ENCODE results near the gene CD4.

The CD4 gene

DNA sequence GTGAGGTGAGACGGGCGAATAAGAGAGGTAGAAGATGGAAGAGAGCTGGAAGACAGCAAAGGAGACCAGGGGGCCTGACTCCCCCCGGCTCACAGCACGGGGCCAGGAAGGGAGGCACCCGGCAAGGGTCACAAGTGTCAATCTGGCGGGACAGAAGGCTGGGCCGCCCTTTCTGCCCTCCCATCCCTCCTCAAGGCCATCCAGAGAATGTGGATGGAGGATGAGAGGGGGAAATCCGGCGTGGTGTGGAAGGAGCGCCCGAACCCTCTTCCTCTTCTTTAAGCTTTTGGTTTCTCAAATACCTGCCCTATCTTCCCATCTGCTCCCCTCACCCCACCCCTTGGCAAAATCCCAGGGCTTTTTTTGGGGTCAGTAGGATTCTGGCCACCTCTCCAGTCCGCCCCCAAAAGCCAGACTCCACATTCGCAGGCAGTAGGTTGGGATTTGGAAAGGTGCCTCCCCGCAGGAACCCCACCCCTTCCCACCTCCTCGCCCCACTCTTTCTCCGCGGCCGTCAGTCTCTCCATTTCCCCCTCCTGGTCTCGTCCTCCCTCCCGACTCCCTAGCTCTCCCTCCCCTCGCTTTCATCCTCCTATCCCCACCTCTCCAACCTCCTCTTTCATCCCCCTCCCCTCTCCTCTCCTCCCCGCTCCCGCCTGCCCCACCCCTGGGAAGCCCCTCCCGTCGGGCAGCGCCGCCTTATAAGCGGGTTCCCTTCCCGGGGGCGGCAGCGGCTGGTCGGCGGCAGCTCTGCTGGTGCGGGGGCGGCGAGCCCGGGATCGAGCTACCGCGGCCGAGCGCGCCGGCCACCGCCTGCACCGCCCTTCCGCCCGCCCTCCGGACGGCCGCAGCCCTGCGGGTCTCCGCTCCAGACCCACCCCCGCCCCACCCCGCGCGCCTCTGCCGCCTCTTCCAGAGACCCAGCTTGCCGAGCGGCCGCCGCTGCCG, 23.4 kb upstream of the CD4 start, which contains the start of gene PTMS:
Gene PTMS (plus strand): TSS at position 730 of the 948 bp plus-strand sequence. CDS start 343 bp downstream, outside the sequence.
- Histone ChIP-seq H3K36me3 (ENCODE audit: low read length) (no peaks in the 10 kb centered on the region), H3K9ac (ENCODE audit: low read length) (peak within 1 kb of the TSS; percentile 54), H3K9me2 (replicated peaks; ENCODE audit: insufficient read depth, low read length) (no peaks in the 10 kb centered on the region), H3K4me3 (ENCODE audit: insufficient read depth, low read length, poor library complexity, severe bottlenecking) (peak within 1 kb of the TSS; percentile 70), H2AFZ (ENCODE audit: low read depth, low read length, severe bottlenecking) (peak within 1 kb of the TSS; percentile 80), H3K4me2 (ENCODE audit: low read depth, low read length, poor library complexity, severe bottlenecking) (peak within 1 kb of the TSS; percentile 89), H4K20me1 (ENCODE audit: low read depth, low read length) (no peaks in the 10 kb centered on the region), H3K9me3 (ENCODE audit: insufficient read depth, low read length) (no peaks in the 10 kb centered on the region), H3K27me3 (ENCODE audit: low read length) (no peaks in the 10 kb centered on the region), H3F3A (ENCODE audit: insufficient read depth) (no peaks in the 10 kb centered on the region), H3K79me2 (ENCODE audit: insufficient read depth, low read length) (no peaks in the 10 kb centered on the region), H3K27ac (ENCODE audit: low read depth, low read length) (no peak within 1 kb of the TSS)
- no peak for TF ChIP-seq EZH2phosphoT487 (conservative IDR thresholded peaks at IDR 0.05; ENCODE audit: low read length)
- TF ChIP-seq, protein P1, sequence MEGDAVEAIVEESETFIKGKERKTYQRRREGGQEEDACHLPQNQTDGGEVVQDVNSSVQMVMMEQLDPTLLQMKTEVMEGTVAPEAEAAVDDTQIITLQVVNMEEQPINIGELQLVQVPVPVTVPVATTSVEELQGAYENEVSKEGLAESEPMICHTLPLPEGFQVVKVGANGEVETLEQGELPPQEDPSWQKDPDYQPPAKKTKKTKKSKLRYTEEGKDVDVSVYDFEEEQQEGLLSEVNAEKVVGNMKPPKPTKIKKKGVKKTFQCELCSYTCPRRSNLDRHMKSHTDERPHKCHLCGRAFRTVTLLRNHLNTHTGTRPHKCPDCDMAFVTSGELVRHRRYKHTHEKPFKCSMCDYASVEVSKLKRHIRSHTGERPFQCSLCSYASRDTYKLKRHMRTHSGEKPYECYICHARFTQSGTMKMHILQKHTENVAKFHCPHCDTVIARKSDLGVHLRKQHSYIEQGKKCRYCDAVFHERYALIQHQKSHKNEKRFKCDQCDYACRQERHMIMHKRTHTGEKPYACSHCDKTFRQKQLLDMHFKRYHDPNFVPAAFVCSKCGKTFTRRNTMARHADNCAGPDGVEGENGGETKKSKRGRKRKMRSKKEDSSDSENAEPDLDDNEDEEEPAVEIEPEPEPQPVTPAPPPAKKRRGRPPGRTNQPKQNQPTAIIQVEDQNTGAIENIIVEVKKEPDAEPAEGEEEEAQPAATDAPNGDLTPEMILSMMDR (IDR thresholded peaks at IDR 0.05; ENCODE audit: insufficient read depth, low read length, poor library complexity, severe bottlenecking): no peak

DNA sequence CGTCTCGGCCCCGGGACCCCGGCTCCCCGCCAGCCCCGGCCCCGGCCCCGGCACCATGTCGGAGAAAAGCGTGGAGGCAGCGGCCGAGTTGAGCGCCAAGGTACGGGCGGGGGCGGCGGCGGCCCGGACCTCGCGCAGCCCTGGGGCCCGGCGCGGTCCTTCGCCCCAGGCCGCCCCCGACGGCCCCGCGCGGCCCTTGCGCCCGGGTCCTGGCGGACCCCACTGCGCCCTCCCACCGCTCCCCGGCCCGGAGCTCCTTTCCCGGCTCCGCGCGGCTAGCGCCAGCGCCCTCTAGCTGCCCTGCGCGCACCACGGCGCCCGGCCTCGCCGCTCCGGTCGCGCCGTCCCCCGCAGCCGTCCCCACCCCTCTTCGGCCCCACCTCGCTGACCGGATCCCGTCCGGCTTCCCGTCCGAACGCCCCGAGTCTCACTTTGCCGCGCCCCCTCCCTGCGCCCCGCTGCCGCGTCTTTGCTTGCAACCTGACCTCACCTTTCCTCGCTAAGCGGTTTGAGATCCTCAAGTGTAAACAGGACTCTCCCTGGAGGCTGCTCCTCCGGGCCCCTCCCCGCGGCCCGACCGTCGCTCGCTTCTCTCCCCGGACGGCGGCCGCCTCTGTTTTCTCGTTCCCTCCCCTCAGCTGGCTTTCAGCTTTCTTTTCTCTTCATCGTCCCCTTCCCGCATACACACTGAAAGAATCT, 22.5 kb upstream of the CD4 start:
- no peaks in the 10 kb centered on the region for H3K27me3 ChIP-seq (ENCODE audit: low read length)
- peak overlapping the region; percentile 80 for H2AFZ ChIP-seq (ENCODE audit: low read depth, low read length, severe bottlenecking)
- no peaks in the 10 kb centered on the region for H3K9me3 ChIP-seq (ENCODE audit: insufficient read depth, low read length)
- H3K9me2 ChIP-seq (replicated peaks; ENCODE audit: insufficient read depth, low read length): no peaks in the 10 kb centered on the region
- no peaks in the 10 kb centered on the region for H4K20me1 ChIP-seq (ENCODE audit: low read depth, low read length)
- H3K4me2 ChIP-seq (ENCODE audit: low read depth, low read length, poor library complexity, severe bottlenecking): peak overlapping the region; percentile 89
- H3K36me3 ChIP-seq (ENCODE audit: low read length): no peaks in the 10 kb centered on the region
- H3K4me3 ChIP-seq (ENCODE audit: insufficient read depth, low read length, poor library complexity, severe bottlenecking): peak overlapping the region; percentile 70
- H3K27ac ChIP-seq (ENCODE audit: low read depth, low read length): no peak overlapping the region
- H3K79me2 ChIP-seq (ENCODE audit: insufficient read depth, low read length): no peaks in the 10 kb centered on the region
- peak overlapping the region; percentile 54 for H3K9ac ChIP-seq (ENCODE audit: low read length)
- H3F3A ChIP-seq (ENCODE audit: insufficient read depth): no peaks in the 10 kb centered on the region
- TF ChIP-seq, protein P1 (IDR thresholded peaks at IDR 0.05; ENCODE audit: insufficient read depth, low read length, poor library complexity, severe bottlenecking): peak; percentile 50
- peak; percentile 94; the same call in 1 of the 2 replicates for TF ChIP-seq EZH2phosphoT487 (conservative IDR thresholded peaks at IDR 0.05; ENCODE audit: low read length)

DNA sequence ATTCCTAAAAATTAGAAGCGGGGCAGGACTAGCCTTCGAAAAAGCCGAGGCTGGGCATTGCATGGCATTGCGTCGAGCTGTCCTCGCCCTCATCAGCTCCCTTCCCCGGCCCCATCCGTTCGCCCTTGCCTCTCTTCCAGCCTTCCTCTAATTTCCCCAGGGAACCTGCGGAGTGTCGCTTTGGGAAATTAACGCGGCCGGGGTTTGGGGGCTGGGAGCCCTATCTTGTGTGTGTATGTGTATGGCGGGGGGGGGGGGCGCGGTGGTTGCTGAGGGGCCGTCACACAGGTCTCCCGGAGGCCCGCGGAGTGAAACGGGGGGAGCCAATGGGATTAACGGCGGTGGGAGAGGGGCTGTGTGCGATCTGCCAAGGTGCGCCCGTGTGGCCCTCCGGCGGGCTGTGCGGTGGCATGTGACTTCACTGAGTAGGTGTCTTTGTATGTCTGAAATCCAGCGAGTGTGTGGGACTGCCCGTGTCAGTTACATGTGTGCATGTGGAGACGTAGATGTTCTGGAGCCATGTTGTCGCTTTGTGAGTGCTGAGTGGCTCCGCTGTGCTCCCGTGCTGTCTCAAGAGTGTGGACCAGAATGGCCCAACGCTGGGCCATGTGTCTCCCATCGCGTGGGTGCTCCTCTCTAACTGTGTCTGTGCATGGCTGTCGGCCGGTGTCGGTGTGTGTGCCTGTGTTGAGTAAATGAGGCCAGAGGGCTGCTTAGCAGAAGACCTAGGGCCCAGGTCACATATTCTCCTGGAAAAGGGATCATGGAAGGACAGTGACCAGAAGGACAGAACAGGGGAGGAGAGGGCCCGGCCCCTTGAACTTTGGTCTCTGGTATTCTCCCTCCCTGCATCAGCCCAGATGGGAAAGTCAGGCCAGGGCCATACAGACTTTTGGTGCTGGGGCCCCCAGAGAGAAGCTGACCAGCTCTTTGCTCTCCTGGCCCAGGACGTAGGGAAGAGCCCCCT, 21.7 kb upstream of the CD4 start:
- Histone ChIP-seq H3K9me2 (replicated peaks; ENCODE audit: insufficient read depth, low read length) (no peaks in the 10 kb centered on the region), H3K36me3 (ENCODE audit: low read length) (no peaks in the 10 kb centered on the region), H3K79me2 (ENCODE audit: insufficient read depth, low read length) (no peaks in the 10 kb centered on the region), H3K9me3 (ENCODE audit: insufficient read depth, low read length) (no peaks in the 10 kb centered on the region), H3K4me3 (ENCODE audit: insufficient read depth, low read length, poor library complexity, severe bottlenecking) (peak overlapping the region; percentile 70), H2AFZ (ENCODE audit: low read depth, low read length, severe bottlenecking) (peak overlapping the region; percentile 80), H3K27me3 (ENCODE audit: low read length) (no peaks in the 10 kb centered on the region), H4K20me1 (ENCODE audit: low read depth, low read length) (no peaks in the 10 kb centered on the region), H3K27ac (ENCODE audit: low read depth, low read length) (no peak overlapping the region), H3K4me2 (ENCODE audit: low read depth, low read length, poor library complexity, severe bottlenecking) (peak overlapping the region; percentile 89), H3F3A (ENCODE audit: insufficient read depth) (no peaks in the 10 kb centered on the region), H3K9ac (ENCODE audit: low read length) (peak overlapping the region; percentile 54)
- no peak for TF ChIP-seq EZH2phosphoT487 (conservative IDR thresholded peaks at IDR 0.05; ENCODE audit: low read length)
- TF ChIP-seq, protein P1 (IDR thresholded peaks at IDR 0.05; ENCODE audit: insufficient read depth, low read length, poor library complexity, severe bottlenecking): no peak
